ENCODE measurements around the gene PDGFB. TPM values are rescaled to one million over a fixed set of nuclear protein-coding genes. Genes with fewer than 3 reads are reported as not detected.
A peak's percentile ranks its signal among the peaks of the same experiment; 100 is the strongest.

PDGFB gene
- total RNA-seq, 3 donors from 2014 or later (not counting 1 experiment from before 2014, with no cell fraction given): 0.28 to 1.2 (median 0.31) TPM

DNA sequence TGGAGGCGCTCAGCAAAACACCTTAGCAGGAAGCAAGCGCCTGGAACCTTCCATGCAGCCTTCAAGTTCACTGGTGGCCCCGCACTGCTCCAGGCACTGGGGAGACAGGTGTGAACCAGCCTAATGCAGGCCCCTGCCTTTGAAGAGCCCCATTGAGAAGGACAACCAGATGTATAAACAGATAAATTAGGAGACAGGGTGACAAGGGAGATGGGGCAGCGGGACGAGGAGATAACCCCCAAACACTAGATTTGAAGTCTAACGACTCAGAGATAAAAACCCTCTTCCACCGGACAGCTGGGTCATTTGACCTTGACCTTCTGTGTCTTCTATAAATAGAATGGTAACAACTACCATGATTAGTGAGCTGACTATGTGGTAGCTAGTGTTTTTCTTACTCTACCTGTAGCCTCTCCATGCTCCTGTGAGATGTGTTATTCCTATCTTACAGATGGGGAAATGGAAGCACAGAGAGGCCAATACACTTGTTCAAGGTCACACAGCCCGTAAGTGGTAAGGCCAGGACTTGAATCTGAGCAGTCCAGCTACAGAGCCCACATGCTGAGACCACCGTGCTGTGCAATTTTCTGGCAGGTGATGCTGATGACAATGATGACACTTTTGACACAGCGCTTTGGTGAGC is 2.0 kb upstream of the PDGFB start:
- ATAC-seq (no peak), DNase-seq (no peak)
- Histone ChIP-seq H3K27ac (ENCODE audit: low read length) (no peak overlapping the region), H3K4me3 (ENCODE audit: low read length) (no peak overlapping the region), H3K36me3 (ENCODE audit: control insufficient read depth, insufficient read depth, low read length) (no peaks in the 10 kb centered on the region), H3K9me3 (ENCODE audit: control insufficient read depth, insufficient read depth, low read length) (no peaks in the 10 kb centered on the region), H3K4me1 (ENCODE audit: control insufficient read depth, insufficient read depth, low read length) (peaks cover 35% of the 10 kb centered on the region), H3K27me3 (ENCODE audit: control insufficient read depth, insufficient read depth, low read length) (peaks cover 60% of the 10 kb centered on the region)
- H3K4me3 Mint-ChIP-seq: no peak overlapping the region
- no peak overlapping the region for H3K27ac Mint-ChIP-seq
- TF ChIP-seq, protein P1, sequence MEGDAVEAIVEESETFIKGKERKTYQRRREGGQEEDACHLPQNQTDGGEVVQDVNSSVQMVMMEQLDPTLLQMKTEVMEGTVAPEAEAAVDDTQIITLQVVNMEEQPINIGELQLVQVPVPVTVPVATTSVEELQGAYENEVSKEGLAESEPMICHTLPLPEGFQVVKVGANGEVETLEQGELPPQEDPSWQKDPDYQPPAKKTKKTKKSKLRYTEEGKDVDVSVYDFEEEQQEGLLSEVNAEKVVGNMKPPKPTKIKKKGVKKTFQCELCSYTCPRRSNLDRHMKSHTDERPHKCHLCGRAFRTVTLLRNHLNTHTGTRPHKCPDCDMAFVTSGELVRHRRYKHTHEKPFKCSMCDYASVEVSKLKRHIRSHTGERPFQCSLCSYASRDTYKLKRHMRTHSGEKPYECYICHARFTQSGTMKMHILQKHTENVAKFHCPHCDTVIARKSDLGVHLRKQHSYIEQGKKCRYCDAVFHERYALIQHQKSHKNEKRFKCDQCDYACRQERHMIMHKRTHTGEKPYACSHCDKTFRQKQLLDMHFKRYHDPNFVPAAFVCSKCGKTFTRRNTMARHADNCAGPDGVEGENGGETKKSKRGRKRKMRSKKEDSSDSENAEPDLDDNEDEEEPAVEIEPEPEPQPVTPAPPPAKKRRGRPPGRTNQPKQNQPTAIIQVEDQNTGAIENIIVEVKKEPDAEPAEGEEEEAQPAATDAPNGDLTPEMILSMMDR (IDR thresholded peaks at IDR 0.05): no peak
- H3K9me3 Mint-ChIP-seq: no peaks in the 10 kb centered on the region
- peaks cover 45 to 60% of the 10 kb centered on the region in 2 donors for H3K27me3 Mint-ChIP-seq (ENCODE audit: low read depth in 2 of 2)
- H3K4me1 Mint-ChIP-seq: peaks cover 8 to 23% of the 10 kb centered on the region in 2 donors
- WGBS (ENCODE audit: insufficient coverage): 79% methylated on average over 8 of the region's 10 CpGs
- intact Hi-C loops (cut with micrococcal nuclease): loop anchor here (5.0 kb wide), 1 partner anchor 40 kb away; no protein-coding TSS in a partner anchor
- H3K36me3 Mint-ChIP-seq: no peaks in the 10 kb centered on the region

- H3K36me3 ChIP-seq (ENCODE audit: control insufficient read depth, insufficient read depth, low read length): no peaks in the 10 kb centered on the region
- no peak for ATAC-seq
- intact Hi-C loops (cut with micrococcal nuclease): loop anchor here (5.0 kb wide), 1 partner anchor 39 kb away; no protein-coding TSS in a partner anchor
These were observed 1.4 kb upstream of the PDGFB start for GRCh38 chr22:39246217-39246616.

GRCh38 chr22:39245130-39246039 is 603 bp upstream of the PDGFB start:
- peaks cover 47% of the 10 kb centered on the region for H3K4me1 ChIP-seq (ENCODE audit: control insufficient read depth, insufficient read depth, low read length)
- peaks cover 58% of the 10 kb centered on the region for H3K27me3 ChIP-seq (ENCODE audit: control insufficient read depth, insufficient read depth, low read length)
- H3K36me3 Mint-ChIP-seq: no peaks in the 10 kb centered on the region
- peaks cover 44 to 62% of the 10 kb centered on the region in 2 donors for H3K27me3 Mint-ChIP-seq (ENCODE audit: low read depth in 2 of 2)
- H3K9me3 Mint-ChIP-seq: no peaks in the 10 kb centered on the region
- peak overlapping the region; percentile 64 for H3K4me3 Mint-ChIP-seq
- no peak overlapping the region for H3K27ac ChIP-seq (ENCODE audit: low read length)
- no peaks in the 10 kb centered on the region for H3K9me3 ChIP-seq (ENCODE audit: control insufficient read depth, insufficient read depth, low read length)
- ATAC-seq: no peak
- H3K36me3 ChIP-seq (ENCODE audit: control insufficient read depth, insufficient read depth, low read length): no peaks in the 10 kb centered on the region
- DNase-seq: no peak
- intact Hi-C loops (cut with micrococcal nuclease): loop anchor here (5.0 kb wide), 1 partner anchor 38 kb away; no protein-coding TSS in a partner anchor
- no peak overlapping the region for H3K4me3 ChIP-seq (ENCODE audit: low read length)
- whole genome bisulfite sequencing (ENCODE audit: insufficient coverage): 50% methylated on average over 22 of the region's 22 CpGs
- no peak overlapping the region for H3K27ac Mint-ChIP-seq
- peaks cover 23 to 38% of the 10 kb centered on the region in 2 donors for H3K4me1 Mint-ChIP-seq
- TF ChIP-seq, protein P1 (IDR thresholded peaks at IDR 0.05): no peak

More at GRCh38 chr22:39246217-39246616, 1.4 kb upstream of the PDGFB start:
- Mint-ChIP-seq H3K9me3 (no peaks in the 10 kb centered on the region), H3K27me3 (ENCODE audit: low read depth in 2 of 2) (peaks cover 47 to 62% of the 10 kb centered on the region in 2 donors), H3K27ac (no peak overlapping the region), H3K4me3 (peak overlapping the region; percentile 64), H3K4me1 (peaks cover 14 to 29% of the 10 kb centered on the region in 2 donors), H3K36me3 (no peaks in the 10 kb centered on the region)
- TF ChIP-seq, protein P1 (IDR thresholded peaks at IDR 0.05): no peak
- H3K4me1 ChIP-seq (ENCODE audit: control insufficient read depth, insufficient read depth, low read length): peaks cover 41% of the 10 kb centered on the region
- H3K27me3 ChIP-seq (ENCODE audit: control insufficient read depth, insufficient read depth, low read length): peaks cover 60% of the 10 kb centered on the region
- no peak overlapping the region for H3K4me3 ChIP-seq (ENCODE audit: low read length)
- H3K9me3 ChIP-seq (ENCODE audit: control insufficient read depth, insufficient read depth, low read length): no peaks in the 10 kb centered on the region
- H3K27ac ChIP-seq (ENCODE audit: low read length): no peak overlapping the region
- DNase-seq: no peak
- WGBS (ENCODE audit: insufficient coverage): 82% methylated on average over 3 of the region's 3 CpGs
